ENCODE measurements around the gene GALNT9.
"Not testable (repeated sequence)": the region's sequence is repeated elsewhere in the genome, so short reads cannot be mapped to it uniquely, and the experiment has no call there.

Gene GALNT9

GRCh38 chr12:132329036-132329719 is at the start of gene GALNT9:
GALNT9 (minus strand) TSS chr12:132329589; CDS start chr12:132329203, 386 bp downstream.
- DNase-seq: no peak

- DNase-seq: not testable (repeated sequence)
Measured at GRCh38 chr12:132379057-132379456, 49.7 kb upstream of the GALNT9 start.

GRCh38 chr12:132377147-132377546 is 47.8 kb upstream of the GALNT9 start:
- DNase-seq: no peak

DNA sequence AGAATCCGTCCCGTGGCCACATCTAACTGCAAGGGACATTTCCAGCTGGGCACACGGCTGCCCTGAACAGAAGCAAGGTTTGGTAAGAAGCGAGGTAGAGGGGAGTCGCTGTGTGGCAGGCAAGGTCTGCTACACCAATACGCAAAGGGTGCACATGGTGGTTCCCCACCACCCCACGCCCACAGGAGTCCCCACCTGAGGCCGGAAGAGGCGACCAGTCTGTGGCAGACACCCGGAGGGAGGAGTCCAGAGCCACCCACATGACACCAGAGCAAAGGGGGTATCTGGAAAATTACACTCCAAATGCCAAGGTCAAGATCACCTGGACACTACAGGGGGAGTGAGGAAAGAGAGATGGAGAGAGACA is 47.1 kb upstream of the GALNT9 start:
- no peak for DNase-seq

DNA sequence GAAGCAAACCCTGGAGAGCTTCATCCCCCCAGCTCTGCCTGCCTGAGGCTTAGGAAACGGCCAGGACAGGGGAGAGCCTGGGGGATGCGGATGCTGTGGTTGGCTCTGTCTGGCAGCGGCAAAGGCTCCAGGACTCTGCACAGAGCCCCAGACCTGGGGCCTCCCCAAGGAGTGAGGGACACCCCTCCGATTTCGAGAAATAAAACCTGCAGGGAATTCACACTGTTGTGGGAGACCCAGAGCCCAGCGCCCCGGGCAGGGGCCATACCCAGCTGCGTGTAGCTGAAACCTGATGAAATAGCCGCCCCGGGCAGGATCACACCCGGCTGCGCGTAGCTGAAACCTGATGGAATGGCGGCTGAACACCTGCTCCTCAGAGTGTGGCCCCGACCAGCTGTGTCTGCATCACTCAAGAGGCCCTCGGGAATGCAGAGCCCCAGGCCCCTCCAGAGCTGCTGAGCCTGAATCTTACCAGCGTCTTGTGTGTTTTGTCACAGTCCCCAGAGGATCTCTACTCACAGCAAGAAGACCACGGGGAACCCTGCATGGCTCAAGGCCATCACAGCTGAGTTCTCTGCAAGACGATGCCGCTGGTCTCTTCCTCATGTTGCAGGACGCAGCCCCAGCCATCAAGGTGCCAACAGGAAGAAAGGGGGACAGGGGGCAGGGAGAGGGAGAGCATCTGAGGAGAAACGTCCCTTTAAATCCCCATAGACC is 46.5 kb upstream of the GALNT9 start:
- DNase-seq: peak; percentile 34

DNA sequence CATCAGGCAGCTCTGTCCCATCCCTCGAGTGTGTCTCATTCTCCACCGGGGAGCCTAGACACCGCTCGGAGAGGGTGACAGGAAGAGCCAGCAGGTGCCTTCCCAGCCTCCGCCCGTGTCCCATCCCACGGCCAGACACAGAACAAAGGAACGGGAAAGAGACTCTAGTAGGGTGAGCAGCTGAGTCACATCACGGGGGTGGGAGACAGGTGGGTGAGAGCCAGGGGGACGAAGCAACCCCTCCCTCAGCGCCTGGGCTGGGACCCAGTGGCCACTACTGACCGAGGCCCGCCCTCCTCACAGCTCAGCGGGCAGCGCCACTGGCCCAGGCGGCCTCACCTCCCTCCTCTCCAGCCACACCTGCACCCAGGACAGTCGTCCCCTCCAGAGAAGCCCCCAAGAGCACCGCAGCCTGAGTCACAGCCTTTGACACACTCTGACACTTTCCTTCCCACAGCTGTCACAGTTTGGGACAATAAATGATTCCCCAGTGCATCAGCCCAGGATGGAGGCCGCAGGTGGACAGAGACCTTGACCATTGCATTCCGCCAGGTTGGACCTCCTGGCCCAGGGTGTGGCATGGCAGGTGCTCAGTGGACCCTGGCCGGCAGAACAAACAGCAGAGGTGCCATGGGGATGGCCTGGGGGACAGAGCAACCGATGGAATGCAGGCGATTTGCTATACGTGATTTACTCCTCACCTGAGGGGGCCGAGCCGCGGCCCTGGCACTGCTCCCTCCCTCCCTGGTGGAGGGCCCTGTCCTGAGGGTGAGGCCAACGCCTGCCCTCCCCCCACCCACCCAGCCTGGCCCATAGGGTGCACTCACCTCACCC is 45.4 kb upstream of the GALNT9 start:
- no peak for DNase-seq

GRCh38 chr12:132373901-132374611 is 44.7 kb upstream of the GALNT9 start:
- no peak for DNase-seq

DNA sequence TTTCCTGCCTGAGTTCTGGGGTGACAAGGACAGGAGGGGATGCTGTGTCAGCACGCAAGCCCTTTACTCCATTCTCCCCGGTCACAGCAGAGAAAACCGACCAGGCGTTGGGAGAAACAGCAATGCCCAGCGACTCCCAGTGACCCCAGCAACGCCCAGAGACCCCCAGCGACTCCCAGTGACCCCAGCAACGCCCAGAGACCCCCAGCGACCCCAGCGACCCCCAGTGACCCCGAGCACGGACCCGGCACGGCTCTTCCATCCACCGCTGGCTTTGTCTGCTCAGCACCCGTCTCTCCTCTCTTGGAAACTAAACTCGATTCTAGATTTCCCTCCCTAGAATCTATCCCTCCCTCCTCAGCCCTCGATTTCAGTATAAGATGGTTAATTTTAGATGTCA is 38.5 kb upstream of the GALNT9 start:
- no peak for DNase-seq

DNA sequence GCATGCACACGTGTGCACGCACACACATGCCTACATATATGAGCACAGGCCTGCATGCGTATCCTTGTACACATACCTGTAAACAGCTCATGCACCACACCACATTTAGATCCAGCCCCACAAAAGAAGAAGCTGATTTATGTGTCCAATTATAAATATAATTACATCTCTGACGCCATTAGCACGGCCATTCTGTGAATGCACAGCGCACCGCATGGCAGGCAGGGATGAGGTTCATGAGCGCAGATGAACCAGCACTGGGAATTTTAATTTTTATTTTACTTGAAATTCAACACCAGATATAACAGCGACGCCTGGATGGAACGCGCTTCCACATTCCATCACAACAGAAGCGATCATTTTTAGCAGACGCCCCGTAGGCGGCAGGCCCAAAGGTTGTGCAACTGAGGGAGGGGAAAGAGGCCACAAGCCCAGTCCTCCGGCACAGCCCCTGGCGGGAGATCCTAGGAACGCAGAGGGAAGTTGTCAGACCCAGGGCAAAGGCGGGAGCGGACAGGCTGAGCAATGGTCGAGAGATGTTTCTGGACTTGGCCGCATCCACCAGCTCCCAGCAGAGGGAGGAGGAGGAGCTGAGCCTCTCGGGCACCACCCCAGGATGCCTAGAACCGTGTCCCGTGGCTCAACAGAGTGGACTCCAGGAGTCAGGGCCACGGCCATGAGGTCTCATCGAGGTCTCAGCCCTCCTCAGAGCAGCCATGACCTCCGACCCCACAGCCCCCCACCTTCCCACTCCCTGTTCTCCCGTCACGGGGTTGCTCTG is 37.9 kb upstream of the GALNT9 start:
- DNase-seq: no peak

DNA sequence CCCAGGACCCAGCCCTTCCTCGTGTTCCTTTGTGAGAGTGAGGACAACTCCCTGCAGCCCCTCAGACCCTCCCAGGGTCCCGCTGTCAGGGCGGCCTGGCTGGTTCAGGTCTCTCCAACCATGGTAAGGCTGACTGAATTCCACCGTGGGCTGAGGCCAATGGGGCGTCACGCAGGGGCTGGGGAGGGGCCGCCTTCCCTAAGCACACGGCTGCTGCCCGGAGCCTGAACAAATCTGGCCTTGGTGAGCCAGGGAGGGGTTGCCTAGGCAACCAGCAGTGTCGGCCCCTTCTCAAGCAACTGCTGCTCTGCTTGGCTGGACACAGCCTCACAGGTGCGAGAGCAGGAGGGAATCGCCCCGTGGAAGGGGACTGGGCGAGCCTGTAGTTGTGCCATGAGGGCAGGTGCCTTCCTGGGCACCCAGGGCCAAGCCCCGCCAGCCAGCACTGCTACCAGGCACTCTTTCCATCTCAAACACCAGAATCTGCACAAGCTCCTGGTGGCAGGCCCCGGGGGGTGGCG is 37.0 kb upstream of the GALNT9 start:
- peak; percentile 13 for DNase-seq

- DNase-seq: no peak
Measured at GRCh38 chr12:132365226-132365625, 35.8 kb upstream of the GALNT9 start.

GRCh38 chr12:132364348-132364902 is 35.0 kb upstream of the GALNT9 start:
- no peak for DNase-seq

DNA sequence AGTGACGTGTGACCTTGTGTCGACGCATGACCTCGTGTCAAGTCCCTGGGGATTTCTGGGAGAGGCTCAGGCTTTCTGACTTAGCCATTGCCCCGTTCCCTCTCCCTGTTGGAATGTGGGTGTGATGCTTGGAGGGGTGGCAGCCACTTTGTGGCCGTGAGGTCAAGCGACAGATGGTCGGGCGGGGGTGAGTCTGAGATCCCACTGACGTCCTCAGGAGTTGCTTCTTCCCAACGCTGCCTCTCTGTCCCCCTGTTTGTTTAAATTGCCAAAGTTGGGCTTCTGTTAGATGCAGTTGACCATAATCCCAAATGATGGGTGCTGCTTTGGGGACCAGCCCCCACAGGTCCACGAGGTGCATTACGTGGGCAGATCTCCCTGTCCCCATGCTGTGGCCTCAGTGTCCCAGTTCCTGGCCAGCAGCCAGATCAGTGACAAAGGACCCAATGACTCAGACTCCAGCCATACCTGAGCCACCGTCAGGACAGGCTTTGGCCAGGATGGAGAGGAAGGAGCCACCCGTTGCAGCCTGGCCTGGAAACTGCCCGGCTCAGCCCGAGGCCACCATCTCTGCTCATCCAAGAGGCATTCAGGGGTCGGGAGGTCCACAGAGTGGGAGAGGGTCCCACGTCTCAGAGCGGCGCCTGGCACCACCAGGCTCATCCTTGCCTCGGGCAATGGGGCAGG is 34.4 kb upstream of the GALNT9 start:
- no peak for DNase-seq

DNA sequence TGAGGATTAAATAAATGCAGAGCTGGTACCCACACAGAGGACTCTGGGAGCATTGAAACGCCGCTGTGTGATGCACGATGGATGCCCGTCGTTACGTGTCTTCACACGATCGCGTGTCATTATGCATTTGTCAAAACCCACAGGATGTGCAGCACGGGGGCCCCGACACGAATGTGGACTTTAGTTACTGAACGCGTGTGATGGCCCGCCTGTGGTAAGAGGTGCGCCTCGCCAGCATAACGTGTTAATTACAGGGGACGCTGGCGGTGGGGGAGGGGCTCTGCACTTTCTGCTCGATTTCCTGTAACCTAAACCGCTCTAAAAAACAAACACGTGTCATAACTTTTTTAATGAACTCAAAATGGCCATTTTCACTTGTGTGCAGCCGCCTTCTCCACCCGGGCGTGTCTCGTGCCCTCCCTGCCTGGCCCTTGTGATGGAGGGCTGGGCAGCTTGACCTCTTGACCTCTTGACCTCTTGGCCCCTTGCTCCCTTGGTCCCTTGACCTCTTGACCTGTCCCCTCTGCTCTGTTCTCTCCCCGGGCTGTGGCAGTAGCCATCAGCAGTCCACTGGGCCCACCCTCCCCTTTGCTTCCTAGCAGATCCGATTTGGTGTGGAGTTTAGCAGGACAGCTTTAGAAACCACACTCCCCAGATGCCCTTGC is 33.7 kb upstream of the GALNT9 start:
- peak; percentile 72 for DNase-seq

DNA sequence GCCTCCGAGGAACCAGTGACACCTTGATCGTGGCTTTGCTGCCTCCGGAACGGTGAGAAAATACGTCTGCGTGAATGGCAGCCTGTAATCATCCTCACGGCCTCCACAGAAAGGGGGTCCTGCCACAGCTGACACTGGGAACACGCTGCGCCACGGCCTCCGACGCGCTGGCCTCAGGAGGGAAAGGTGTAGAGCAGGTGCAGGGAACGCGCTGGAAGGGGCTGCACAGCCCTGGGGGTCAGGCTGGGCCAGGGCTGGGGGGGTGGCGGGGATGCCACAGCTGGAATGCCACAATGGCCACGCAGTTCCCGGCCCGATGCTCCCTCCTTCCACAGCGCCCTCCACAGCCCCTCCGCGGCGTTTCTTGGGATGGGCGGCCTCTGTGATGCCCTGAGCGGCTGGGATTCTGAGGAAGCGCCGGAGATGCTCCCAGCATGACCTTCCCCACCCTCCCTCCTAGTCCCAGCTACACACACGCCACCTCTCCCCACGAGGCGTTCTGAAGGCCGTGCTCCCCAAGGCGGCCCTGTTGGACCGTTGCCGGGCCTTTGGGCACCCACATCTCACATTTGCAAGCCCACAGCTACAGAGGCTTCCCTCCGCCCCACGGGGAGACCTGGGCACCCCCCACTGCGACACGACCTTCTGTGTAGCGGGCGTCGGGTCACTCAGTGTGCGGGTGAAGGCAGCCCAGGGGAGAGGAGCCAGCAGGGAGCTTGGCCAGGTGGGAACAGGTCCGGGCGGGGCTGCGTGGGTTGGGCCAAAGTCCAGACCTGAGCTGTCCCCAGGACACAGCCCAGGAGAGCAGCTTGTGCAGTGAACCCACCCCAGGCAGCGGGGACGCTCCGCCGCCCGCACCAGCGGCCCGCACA is 31.8 kb upstream of the GALNT9 start:
- DNase-seq: no peak

DNA sequence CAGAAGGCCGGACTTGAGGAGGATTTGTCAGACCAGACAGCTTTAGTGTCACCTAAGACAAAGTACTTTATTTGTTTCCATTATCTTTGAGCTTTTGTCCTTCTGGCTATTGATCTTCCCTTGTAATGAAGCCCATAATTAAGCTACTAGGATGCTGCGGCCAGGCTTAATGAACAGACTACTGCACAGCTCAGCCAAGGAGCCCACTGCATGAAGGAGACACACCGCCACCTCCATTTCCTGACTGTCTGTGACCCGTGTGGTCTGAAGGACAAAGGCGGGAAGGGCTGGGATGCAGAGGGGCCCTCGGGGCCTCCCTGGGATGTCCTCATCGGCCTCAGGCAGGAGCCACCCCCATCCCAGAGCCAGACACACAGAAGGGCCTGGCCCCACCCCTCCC is 31.0 kb upstream of the GALNT9 start:
- no peak for DNase-seq

- no peak for DNase-seq
Measured at GRCh38 chr12:132359971-132360370, 30.6 kb upstream of the GALNT9 start.

DNA sequence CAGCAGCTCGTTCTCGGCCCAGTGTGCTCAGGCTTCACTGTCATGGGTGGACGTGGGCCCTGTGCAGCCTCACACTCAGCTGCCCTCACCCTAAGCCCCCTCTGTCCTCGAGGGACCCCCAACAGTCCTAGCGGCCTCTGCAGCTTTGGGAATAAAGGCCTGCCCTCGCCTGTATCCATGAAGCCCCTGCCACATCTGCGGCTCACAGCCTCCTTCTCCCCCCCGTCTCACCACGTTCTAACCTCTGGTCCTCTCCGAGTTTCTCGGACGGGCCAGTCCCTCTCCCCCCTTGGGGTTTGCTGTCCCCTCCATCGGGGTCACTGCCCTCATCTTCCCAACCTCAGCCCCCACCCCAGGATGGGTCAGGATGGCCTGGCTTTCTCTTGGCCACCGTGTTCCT is 30.2 kb upstream of the GALNT9 start:
- no peak for DNase-seq
